HG03469 (cell line): ENCODE measurements around the gene MAD1L1.

Experiments
- ATAC-seq: cut with Tn5 transposase; IDR thresholded peaks from one replicate; pipeline ENCODE4 v1.9.1; 2021; ENCODE audit warnings: mild to moderate bottlenecking, moderate library complexity, moderate number of reproducible peaks; ENCODE audit not compliant: unreplicated experiment

The MAD1L1 gene

GRCh38 chr7:1781369-1781768 is 451.4 kb downstream of the MAD1L1 start:
- ATAC-seq: no peak

- ATAC-seq: no peak
Measured at GRCh38 chr7:1779445-1779844, 453.3 kb downstream of the MAD1L1 start.

GRCh38 chr7:1777122-1777521 is 455.6 kb downstream of the MAD1L1 start:
- no peak for ATAC-seq

- ATAC-seq: no peak
Measured at GRCh38 chr7:1775389-1775788, 457.4 kb downstream of the MAD1L1 start.

GRCh38 chr7:1770331-1770730 is 462.4 kb downstream of the MAD1L1 start:
- ATAC-seq: no peak

GRCh38 chr7:1769286-1770200 is 463.2 kb downstream of the MAD1L1 start:
- ATAC-seq: no peak

- ATAC-seq: no peak
Measured at GRCh38 chr7:1768832-1769231, 463.9 kb downstream of the MAD1L1 start.

- ATAC-seq: no peak
Measured at GRCh38 chr7:1767524-1767923, 465.2 kb downstream of the MAD1L1 start.
